Ammon's horn (tissue), 1 donor: Measurements from ENCODE around the gene PTK6.

Experiments used
- DNase-seq: peaks from one replicate; pipeline ENCODE4 v3.0.0-alpha.2; 2016; ENCODE audit warnings: low spot score

Gene PTK6

DNA sequence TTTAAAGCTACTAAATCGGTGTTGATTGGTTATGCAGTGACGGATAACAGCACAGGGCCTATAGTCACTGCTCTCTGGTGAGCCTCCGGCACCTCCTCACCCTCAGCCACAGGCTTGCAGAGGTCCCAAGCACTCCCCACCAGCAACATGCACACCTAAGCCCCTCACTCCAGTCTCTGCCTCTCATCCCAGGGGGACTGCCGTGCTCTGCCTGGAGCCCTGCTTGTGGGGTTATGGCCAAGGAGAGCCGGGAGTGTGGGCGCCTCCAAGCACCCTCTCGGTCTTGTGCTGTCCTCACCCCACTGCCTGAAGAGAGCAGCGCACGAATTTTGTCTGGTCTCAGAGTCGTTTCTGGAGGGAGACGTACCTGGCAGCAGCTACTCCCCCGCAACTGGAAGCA lies 31.5 kb downstream of the PTK6 start:
- no peak for DNase-seq

DNA sequence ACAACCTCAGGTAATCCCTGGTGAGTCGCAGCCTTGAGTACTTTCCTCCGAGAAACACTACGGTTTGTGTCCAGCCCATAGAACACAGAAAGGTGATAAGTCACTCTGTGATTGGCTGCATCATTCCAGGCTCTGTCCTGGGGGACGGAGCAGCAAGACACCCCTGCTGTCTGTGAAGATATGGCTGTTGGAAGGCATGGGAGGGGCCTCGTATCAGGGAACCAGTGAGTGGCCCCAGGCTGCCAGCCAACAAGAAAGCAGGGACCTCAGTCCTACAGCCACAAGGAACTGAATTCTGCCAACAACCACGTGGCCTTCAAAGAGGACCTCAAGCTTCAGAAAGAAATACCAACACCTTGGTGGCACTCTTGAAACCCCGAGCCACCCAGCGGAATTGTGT lies 31.9 kb downstream of the PTK6 start:
- DNase-seq = no peak

DNA sequence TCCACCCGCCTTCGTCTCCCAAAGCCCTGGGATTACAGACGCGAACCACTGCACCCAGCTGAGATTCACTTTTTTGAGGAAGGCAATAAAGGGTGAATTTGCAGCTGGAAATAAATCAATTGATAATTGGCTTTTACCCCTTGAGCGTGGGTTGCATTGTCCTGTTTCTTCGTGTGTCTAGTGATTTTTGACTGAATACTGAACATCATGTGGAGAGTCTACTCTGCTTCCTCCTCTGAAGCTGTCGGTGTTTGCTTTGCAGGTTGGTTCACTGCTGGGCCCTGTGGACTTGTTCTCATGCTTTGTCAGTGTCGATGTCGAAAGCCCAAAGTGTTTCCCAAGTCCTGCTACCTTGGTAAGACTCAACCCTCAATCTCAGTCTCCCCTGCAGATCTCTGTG lies 32.5 kb downstream of the PTK6 start:
- no peak for DNase-seq

DNA sequence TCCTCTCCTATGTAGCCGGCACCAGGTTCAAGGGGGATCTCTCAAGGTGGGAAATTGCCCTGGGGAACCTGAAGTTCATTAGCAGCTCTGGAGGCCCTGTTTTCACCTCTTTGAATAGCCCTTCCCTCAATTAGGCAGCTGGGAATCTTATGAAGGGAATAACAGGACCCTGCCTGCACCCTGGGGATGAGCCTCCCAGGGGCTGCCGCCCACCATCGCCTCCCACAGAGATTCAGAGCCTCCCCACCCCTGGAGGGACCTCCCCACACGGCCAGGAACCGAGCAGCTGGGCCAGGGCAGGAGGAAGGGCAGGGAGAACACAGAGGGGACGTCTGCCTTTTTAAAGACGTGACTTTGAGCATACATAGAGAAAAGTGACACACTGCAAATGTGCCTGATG lies 33.7 kb downstream of the PTK6 start:
- no peak for DNase-seq

DNA sequence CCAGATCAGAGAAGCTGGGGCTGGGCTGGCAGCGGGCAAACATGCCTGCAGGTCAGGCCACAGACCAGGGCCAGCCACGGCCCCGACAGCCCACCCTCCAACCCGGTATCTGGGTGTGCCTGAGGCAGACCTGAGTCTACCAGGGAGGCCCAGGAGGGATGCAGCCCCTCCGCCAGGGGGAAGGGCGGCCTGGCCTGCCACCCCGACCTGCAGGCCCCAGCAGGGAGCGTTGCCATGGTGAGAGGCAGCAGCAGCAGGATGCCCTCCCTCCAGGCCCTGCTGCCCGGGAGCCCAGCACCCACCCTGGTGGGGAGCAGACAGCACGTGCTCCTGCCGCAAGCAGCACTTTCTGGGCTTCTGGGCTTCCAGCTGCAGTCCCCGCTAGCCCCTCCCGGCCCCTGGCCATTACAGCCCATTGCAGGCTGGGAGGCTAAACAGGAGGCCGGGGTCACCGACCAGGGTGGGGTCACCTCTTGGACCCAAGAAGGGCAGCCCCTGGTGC lies 34.5 kb downstream of the PTK6 start:
- DNase-seq = no peak

DNA sequence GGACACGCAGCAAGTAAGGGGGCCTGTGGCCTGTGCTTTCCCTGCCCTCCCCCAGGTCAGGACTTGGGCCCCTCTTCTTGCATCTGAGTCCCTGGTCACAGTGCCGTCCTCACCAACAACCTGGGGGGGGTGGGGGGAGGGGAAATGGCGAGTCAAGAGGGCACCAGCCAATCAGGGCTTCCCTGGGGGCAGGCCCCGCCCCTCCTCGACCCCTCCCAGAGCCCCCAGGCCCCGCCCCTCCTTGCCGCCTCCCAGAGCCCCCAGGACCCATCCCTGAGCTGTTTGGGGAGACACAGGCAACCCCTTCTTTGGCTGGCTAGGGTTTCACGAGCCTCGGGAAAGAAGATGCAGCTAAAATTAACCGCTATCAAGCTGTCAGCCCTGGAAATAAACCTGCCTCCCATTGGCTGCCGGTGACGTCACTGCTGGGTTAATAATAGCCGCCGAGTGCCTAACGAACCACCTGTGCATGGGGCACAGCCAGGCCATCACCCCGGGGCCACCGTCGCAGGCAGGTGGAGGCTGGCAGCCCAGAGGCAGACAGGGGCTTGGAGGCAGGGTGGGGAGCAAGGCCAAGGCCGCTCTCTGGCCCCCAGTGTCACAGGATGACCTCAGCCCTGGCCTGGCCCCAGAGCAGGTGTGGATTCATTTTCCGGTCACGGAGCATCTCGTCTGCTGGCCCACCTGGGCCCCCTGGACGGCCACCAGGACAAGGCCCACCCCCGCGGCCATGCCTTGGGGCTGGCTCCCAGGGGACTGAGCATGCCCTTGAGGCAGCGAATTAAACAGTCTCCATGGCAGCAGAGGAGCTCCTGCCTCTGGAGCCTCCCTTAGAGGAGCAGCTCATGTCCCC lies 35.1 kb downstream of the PTK6 start:
- peak; percentile 70 for DNase-seq

DNA sequence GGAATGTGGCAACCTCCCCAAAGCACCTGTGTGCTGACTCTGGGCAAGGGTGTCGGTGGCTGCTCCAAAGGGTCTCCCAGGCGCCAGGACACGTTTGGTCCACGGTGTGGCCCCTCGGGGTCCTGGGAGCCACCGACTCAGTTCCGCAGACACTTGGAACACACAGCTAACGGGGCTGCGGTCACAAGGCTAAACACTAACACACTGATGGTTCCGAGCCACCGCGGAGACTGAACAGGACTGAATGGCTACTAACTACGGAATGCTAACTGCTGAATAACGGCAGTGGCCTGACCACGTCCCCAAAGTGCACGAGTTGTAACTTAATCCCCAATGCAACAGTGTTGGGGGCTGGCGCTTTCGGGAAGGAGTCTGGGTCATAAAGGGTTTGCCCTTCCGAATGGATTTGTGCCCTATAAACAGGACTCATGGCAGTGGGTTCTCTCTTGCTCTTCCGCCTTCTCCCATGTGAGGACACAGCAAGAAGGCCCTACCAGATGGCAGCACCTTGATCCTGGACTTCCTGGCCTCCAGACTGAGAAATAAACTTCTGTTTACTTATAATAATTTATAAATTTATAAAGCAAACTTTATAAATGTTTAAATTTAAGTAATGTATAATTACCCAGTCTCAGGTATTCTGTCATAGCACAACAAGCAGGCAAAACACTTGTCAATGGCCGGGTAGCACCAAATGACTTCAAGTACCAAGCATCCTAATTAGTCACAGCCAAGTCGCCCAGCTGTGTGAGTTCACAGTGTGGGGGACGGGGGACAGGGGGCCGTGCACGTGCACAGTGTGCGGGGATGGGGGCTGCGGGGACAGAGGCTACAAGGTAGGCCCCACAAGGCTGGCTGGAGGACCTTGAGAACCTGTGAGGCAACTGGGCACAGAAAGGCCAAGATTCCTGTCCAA lies 36.0 kb downstream of the PTK6 start:
- DNase-seq = no peak

DNA sequence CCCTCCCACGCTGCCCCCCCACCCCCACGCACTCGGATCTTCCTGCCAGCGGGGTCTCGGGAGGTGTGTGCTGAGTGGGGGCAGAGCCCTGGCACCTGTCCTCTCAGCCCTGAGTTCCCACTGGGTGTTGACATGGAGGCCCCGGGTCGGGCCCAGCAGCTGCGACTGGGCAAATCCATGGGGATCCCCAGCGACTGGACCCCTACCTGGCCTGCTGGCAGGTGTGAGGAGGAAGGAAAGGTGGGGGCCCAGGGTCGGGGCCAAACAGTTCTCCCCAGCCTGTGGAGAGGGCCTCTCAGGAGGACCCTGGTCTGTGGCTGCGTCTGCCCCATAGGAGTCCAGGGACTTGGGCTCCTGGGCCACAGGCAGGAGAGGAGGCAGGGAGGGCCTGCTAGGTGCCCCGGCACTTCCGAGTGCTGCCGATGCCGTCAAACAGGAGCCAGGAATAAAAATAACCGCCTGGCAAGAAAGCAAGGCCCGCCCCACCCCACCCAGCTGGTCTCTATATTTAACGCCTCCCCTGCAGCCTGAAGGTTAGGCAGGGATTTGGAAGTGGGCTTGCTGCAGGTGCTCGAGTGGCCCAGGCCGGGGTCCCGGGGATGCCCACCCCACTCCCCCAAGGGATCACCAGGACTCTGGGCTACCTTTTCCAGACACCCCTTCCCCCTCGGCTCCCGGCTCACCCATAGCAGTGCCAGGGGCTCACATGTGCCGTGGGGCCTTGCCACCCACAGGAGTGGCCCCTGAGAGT lies 36.9 kb downstream of the PTK6 start:
- DNase-seq = no peak

DNA sequence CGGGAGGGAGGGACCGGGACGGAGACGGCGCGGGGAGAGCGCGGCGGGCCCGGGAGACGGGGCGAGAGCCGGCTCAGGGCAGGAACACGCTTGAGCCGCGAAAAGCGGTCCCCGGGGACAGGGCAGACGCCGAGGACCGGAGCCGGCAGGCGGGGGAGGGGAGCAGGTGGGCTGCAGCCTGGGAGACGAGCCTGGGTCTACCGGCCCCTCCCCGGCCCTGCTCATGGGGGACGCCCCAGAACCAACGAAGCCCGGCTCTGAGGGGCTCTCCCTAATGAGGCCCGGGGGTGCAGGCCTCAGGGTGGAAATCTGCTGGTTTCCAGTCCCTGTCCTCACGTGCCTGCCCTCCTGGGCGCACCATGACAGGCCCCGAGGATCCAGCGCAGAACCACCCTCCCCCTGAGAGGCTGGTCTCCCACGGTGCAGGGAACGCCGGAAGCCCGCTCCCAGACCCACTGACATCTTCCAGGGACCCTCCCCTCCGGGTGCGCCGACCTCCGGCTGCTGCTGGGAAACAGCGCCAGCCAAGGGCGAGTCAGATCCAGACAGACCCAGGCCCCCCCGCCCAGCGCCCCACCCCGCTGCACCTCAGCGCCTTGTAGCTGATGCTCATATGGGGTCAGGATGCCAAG lies 37.7 kb downstream of the PTK6 start:
- no peak for DNase-seq

DNA sequence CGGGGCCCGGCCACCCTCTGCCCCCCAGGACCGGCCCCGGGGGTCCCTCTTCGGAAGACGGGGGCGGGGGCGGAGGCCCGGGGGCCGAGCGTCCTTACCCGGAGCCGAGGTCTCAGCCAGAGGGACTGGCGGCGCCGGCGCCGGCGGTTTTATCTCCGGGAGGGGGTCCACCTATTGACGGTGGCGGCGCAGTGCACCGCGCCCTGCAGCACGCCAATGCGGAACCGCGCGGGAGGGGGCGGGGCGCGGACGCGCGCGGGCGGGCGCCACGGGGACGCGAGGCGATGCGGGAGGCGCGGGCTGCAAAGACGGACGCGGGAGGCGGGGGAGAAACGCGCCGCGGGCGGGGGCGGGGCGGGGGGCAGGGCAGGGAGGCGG lies 38.2 kb downstream of the PTK6 start, which contains the start of gene EEF1A2:
EEF1A2 (minus strand) TSS at position 124 of the 378 bp plus-strand sequence. CDS start 1,320 bp downstream, outside the sequence.
- DNase-seq = peak; percentile 50

DNA sequence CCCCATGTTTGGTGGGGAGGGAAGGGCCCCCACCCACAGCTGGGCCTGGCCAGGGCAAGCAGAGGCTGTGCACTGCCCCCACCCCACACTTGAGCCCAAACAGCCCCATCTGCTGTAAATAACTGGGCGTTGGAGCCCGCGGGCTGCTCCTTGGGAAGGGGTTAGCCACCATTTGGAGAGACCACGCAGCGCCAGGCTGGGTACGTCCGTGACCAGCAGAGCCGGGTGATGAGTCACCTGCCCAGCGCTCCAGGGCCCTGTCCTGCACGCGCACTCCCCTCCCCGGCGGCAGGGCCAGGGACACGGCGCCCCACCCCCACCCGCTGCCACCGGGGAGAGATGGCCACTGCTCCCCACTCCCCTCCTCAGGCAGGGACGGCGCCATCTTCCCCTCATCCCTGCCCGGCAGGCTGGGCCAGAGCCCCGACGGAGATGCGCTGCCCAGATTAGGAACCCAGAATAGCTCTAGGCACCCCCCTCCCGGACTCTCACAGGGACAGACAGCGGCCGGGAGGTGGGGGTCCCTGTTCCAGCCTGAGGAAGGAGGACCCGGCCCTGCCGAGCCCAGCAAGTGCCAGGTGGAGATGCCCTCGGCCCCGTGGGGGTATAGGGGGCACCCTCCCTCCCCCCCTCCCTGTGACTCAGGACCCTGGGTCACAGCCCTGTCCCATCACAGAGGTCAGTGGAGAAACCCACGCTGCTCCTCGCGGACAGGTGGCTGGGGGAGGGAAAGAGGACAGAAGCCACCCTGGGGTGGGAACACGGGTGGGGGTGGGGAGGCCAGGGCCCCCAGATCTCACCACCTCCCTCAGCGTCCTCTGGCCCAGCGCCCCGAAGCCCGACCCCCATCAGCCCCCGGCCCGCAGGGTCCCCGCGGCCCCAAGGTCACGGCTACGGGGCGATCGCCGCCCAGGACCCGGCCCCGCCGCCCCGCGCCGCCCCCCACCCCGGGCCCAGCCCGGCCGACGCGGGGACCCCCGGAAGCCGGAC lies 38.9 kb downstream of the PTK6 start:
- no peak for DNase-seq

DNA sequence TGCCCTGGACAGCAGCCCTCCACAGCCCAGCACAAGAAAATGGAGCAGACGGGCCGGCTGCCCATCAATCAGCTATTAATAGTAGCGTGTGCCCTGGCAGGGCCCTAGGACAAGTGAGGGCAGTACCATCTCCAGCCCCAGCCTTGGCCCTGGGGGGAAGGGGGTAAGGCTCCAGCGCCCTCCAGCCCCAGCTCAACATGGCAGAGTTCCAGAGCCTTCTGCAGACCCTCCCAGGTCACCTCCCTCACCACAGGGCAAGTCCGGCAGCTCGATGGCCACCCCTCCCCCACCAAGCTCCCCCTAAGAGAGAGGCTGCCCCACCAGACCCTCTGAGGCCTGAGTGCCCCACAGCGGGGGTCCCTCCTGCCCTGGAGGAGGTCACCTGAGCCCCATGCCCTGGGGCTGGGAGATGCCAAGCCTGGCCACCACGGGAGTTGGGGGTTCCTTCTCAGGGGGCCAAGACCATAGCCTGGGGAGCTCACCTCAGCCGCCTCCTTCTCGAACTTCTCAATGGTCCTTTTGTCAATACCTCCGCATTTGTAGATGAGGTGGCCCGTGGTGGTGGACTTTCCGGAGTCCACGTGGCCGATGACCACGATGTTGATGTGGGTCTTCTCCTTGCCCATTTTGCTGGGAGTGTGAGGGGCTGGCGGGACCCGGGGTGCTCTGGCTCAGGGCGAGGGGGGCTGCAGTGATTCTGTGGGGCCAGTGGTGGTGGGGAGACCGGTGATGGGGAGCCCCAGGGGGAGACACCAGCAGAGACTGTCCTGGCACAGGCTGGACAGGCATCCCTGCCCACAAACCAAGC lies 39.8 kb downstream of the PTK6 start:
- no peak for DNase-seq

DNA sequence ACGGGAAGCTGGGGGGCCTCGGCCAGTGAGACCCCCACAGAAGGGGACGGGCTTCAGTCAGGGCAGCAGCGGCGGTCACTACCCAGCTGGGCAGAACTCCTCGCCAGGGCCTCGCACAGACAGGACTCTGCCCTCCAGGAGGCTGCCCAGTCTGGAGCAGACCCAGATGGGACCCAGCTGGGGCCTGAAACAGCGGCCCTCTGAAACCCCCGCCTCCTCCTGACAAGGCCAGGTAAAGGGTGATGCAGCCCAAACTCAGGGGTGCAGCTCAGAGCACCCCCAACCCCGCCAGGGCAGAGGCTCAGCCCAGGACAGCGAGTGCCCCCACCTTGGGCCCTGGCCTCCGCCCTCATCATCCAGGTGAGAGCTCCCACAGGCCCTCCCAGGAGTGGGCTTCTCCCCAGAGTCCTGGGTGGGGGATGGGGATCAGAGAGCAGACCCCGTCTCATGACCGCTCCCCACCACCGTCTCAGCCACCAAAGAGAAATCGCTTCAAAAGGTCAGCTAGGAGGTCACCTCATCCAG lies 40.5 kb downstream of the PTK6 start:
- DNase-seq = no peak

DNA sequence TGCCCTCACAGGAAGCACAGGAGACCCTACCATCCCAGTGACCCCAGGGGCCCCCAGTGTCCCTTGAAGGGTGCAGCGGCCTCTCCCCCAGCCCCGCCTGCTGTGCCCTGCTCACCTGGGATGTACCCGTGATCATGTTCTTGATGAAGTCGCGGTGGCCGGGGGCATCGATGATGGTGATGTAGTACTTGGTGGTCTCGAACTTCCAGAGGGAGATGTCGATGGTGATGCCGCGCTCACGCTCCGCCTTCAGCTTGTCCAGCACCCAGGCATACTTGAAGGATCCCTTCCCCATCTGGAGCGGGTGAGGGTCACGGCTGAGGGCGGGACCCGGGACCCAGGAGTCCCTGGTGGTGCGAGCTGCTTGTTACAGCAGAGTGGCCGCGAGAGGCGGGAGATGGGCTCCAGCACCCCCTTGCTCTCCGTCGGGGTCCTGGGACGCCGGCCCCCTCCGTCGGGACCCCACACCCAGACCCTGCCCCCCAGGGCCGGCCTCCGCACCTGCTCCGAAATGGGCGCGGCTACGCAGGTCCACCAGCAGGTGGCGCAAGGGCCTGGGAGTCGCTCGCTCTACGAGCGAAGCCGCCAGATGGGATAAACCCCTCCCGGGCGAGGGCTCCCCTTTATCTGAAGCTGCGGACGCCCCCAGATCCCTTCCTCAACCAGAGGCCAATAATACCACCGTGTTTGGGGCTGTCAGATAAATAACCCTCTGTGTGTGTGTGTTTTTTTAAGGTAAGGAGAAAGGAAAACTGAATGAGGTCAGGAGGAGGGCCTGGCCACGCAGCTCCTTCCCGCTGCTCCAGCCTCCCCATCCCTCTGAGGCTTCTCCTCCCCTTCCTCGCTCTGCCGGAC lies 41.2 kb downstream of the PTK6 start:
- peak; percentile 72 for DNase-seq

DNA sequence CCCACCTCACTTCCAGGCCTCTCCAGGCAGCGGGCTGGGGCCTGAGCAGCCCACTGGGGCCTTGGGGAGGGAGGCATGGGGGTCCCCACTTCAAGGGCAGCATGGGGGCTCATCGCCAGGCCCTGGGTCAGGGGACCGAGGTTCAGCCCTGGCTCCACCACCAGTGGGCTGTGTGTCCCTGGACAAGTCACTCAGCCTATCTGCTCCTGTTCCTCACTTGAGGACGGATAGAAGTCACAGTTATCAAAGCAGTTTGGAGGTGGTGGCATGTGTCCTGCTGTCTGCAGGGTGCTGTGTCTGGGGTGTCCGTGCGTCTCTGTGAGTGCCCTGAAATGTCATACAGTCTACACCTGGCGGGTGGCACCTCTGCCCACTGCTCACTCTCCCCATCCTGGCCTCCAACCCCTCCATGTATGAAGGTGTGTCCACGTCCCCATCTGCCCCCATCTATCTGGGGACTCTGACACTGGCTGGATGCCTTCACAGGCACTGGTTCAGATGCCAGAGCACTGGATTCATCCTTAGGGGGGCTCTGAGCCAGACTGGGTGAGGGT lies 41.9 kb downstream of the PTK6 start:
- no peak for DNase-seq

DNA sequence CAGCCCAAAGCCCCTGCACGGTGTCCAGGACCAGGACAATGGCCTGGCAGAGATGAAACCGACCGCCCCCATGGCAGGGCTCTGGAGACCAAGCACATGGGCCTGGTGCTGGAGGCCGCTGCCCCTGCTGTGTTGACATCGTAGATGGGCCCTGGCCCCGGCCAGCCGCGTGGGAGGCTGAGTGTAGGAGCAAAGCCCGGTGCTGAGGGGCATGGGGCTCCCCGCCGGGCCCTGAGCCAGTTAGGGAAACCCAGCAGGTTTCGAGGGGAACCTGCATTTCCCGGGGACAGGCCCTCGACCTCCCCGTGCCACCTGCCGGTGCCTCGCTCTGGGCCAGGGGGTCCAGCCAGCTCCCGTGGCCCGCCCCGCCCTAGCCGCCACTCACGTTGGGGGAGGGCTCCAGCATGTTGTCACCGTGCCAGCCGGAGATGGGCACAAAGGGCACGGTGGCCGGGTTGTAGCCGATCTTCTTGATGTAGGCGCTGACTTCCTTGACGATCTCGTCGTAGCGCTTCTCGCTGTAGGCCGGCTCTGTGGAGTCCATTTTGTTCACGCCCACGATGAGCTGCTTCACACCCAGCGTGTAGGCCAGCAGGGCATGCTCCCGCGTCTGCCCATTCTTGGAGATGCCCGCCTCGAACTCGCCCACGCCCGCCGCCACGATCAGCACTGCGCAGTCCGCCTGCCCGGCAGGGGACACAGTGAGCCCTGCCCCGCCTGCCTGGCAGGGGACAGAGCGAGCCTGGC lies 42.6 kb downstream of the PTK6 start:
- DNase-seq = no peak

DNA sequence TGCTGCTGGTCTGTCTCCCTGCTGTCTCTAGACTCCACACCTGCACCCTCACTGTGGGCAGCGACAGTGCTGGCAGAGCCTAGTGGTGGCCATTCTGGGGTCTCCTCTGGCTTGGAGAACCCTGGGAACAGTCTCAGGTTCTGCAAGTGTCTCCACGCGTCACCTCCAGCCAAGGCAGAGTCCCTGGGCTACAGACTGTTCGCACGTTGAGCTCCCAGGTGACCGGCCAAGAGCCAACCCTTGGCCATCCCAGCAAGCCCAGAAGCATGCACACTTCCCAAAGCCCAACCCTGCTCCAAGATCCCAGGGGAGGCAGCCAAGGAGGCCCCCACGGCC lies 43.1 kb downstream of the PTK6 start:
- DNase-seq = no peak
